ENCODE data around the gene CNN2.

CNN2 gene

DNA sequence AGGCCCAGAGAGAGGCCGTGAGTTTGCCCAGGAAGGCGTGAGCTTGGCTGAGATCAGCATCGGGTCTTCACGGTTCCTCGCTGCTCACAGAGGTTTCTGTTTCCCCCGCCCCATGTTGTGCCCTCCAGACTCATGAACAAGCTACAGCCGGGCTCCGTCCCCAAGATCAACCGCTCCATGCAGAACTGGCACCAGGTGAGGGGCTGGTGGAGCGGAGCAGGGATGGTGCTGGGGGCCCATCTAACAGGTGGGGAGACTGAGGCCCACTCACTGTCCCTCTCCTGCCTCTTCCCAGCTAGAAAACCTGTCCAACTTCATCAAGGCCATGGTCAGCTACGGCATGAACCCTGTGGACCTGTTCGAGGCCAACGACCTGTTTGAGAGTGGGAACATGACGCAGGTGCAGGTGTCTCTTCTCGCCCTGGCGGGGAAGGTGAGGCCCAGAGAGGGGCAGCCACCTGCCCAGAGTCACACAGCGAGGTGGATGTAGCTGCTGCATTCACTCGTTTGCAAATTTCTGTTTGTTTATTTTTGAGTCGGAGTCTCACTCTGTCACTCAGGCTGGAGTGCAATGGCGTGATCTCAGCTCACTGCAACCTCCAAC is 6.0 kb downstream of the CNN2 start:
- no peak for FAIRE-seq

DNA sequence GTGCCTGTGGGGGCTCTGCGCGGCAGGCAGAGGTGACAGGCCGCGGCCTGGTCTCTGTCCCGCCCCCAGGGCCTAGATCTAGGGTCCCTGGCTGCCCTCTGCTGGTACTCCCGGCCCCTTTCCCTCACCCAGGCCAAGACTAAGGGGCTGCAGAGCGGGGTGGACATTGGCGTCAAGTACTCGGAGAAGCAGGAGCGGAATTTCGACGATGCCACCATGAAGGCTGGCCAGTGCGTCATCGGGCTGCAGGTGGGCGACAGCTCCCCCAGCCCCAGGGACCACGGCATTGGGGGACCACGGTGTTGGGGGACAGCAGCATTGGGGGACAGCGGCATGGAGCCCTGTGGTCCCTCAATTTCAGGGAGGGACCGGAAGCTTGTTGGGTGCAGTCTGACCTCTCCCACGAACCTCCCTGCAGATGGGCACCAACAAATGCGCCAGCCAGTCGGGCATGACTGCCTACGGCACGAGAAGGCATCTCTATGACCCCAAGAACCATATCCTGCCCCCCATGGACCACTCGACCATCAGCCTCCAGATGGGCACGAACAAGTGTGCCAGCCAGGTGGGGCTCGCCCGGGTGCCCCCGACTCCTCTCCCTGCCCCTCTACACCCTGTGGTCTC is 9.7 kb downstream of the CNN2 start:
- no peak for FAIRE-seq

DNA sequence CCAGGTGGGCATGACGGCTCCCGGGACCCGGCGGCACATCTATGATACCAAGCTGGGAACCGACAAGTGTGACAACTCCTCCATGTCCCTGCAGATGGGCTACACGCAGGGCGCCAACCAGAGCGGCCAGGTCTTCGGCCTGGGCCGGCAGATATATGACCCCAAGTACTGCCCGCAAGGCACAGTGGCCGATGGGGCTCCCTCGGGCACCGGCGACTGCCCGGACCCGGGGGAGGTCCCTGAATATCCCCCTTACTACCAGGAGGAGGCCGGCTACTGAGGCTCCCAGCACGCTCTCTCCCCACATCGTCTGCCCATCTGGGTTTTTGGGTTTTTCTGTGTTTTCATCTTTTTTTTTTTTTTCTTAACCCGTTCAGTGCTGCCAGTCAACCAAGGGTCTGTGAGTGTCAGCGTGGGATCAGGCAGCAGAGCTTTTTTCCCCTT is 11.2 kb downstream of the CNN2 start:
- no peak for FAIRE-seq

DNA sequence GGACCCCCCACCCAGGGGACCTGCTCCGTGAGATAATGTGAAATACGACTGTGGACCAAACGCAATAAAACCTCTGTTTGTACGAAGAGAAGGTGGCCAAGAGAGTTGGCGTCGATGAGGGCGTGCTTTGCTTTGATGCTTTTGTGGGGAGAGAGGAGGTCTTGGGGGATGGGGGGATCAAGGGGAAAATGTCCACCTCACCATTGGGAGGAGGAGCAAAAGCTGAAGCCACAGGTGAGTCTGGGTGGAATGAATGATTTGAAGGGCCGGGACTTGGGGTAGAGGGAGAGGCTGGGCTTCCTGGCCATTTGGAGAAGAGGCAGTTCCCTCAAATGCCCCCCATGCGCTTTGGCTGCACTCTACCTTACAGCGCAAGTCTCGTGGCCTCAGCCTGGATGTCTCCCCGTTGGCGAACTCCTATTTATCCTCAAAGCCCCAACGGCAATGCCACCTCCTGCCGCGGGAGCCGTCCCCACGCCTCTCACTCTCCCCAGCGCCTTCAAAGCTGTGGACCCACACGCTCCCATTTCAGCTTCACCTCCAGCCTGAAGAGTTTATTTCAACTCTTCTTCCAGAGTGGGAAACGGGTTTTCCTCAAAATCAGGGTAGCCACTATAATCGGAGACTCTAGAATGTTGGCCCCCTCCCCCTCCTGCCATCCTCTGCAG is 12.7 kb downstream of the CNN2 start:
- FAIRE-seq = no peak

DNA sequence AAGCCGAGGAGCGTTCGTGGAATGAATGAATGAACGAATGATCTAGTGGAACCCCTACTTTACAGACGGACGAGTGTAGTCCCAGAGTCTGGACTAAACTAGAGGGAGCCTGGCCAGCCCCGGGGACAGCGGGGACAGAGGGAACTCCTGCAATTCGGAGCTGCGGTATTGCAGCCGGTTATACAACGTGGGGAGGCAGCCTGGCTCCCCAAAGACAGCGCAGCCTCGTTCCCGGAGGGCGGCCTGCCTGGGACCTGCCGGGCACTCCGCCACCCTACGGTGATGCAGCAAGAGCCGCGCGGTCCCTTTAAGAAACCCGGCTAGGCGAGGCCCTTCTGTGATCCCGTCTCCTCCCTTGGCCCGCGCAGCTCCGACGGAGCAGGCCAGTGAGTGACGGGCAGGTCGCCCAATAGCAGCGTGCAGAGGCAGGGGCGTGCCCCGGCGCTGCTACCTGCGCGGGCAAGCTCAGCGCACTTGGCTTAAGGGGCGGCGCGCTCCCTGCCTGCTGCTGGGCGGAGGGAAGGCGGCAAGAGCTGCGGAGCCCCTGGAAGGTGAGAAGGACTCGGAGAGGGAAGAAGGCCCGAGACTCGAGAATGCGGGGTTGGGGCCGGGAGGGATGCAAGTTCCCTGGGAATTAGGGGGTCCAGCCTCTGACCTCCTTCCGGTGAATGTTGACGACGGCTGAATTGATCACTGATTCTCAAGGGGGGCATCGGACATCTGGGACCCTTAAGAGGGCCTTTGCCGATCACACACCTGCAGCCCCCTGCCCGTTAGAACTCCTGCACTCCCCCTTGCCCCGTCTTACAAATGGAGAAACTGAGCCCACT is 13.5 kb downstream of the CNN2 start, which contains the start of gene ABCA7:
TSS of gene ABCA7 (plus strand) at position 462 of the 830 bp plus-strand sequence. CDS start 1,255 bp downstream, outside the sequence.
- no peak for FAIRE-seq

DNA sequence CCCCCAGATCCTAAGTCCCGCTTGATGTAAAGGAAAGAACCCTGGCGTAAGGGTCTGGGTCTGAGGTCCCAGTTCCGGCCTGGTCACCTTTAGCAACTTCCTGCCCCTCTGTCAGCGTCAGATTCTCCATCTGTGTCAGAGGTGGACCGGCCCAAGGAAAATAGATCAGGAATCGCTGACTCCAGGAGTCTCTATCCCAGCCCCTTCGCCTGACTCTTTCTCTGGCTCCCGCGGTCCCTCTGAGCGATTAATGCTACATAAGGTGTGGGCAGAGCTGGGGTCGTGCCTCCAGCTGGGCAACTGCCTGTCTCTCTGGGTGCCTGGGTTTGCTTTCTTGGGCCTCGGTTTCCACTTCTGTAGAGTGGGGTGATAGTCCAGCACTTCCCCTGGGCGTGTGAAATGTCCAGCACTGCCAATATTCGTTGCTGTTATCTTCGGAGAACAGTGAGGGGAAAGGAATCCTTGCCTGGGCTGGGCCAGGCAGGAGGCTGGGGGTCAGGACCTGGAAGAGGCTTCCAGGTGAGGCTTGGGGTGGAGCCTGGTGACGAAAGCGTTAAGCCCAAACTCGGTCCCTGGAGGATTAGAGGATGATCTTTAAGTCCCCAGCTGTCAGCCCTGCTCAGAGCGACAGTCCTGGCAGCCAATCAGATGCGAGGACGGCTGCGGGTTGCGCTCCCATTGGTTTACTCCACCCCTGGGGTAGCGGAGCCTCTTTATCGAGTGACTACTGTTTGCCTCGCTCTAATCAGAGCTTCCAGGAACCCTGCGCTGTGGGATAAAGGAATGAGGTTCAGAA is 14.3 kb downstream of the CNN2 start:
- no peak for FAIRE-seq

DNA sequence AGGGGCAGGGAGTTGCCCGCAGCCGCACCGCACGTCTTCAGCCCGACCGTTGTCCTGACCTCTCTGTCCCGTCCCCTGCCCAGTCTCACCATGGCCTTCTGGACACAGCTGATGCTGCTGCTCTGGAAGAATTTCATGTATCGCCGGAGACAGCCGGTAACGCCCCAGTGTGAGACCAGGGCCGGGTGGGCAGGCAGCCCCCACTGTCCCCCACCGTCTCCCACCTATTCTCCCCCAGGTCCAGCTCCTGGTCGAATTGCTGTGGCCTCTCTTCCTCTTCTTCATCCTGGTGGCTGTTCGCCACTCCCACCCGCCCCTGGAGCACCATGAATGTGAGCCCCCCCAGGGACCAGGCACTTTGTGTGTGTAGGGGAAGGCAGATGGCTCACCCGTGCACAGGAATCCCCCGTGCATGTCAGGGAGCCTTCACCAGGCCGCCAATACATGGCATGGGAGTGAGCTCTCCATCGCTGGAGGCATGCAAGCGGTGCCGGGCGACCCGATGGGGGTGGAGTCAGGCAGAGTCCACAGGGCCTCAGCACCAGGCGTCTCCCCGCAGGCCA is 14.9 kb downstream of the CNN2 start:
- no peak for FAIRE-seq

DNA sequence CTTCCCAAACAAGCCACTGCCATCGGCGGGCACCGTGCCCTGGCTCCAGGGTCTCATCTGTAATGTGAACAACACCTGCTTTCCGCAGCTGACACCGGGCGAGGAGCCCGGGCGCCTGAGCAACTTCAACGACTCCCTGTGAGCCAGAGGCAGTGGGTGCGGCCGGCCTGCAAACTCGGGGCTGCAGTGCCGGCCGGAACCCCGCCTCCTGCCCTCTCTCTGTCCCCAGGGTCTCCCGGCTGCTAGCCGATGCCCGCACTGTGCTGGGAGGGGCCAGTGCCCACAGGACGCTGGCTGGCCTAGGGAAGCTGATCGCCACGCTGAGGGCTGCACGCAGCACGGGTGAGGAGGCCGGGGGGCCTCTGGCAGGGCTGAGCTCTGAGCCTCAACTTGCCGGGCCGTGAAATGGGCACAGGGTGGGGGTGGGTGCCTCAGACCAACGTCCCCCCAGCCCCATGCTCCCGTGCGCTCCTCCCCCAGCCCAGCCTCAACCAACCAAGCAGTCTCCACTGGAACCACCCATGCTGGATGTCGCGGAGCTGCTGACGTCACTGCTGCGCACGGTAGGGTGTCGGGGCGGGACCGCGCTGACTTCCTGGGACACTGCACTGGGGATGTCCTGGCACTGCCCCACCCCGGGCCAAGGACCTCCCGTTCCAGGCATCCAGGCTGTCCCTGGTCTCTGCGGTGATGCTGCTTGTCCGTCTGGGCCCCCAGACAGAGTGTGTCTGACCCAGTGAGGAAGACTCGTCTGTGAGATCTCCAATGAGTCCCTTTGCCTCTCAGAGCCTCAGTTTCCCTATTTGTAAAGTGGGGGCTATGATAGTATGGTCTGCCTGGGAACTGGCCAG is 15.7 kb downstream of the CNN2 start:
- no peak for FAIRE-seq

DNA sequence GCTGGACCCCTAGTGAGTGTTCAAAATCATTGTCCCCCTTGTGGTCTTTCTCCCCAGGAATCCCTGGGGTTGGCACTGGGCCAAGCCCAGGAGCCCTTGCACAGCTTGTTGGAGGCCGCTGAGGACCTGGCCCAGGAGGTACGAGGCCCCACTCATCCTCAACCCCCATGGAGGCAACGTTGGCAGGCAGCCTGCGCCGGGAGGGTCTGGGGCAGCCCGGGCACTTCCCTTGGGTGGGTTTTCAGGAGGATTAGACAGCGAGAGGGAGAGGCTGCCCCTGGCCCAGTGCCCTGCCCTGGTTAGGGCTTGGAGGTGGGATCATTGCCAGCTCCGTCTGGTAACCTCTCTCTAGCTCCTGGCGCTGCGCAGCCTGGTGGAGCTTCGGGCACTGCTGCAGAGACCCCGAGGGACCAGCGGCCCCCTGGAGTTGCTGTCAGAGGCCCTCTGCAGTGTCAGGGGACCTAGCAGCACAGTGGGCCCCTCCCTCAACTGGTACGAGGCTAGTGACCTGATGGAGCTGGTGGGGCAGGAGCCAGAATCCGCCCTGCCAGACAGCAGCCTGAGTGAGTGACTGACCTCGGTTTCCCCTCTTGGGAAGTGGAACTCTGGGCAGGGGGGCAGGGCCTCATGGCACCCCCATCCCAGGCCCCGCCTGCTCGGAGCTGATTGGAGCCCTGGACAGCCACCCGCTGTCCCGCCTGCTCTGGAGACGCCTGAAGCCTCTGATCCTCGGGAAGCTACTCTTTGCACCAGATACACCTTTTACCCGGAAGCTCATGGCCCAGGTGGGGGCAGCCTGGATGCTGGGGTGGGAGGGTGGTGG is 16.5 kb downstream of the CNN2 start:
- no peak for FAIRE-seq

DNA sequence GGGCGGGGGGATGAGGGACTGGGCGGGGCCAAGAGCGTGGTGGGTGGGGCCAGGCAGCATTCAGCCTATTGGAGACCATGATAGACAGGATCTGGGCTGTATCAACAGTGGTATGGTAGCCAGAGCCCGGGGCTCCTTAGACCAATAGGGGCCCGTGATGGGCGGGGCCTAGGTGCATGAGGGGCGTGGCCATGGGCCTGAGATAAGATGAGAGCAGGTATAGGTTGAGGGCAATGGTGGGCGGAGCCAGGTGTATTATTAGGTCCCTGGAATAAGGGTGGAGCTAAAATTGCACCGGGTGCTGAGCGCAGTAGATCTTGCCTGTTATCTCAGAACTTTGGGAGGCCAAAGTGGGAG is 18.8 kb downstream of the CNN2 start:
- no peak for FAIRE-seq

DNA sequence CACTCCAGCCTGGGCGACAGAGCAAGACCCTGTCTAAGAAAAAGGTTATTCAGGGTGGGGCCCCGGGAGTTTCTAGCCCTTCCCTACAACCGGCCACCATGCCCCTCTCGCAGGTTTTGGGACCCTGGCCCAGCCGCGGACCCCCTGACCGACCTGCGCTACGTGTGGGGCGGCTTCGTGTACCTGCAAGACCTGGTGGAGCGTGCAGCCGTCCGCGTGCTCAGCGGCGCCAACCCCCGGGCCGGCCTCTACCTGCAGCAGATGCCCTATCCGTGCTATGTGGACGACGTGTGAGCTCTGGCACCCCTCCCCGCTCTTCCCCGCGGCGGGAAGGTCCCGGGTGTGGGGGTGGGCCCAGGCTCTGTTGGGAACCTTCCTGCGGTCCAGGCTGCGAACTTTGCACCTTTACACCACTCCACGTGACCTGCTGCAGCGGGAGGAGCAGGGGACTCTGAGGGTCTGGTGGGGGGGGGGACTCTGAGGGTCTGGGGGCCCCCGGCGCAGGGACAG is 19.8 kb downstream of the CNN2 start:
- FAIRE-seq = no peak

DNA sequence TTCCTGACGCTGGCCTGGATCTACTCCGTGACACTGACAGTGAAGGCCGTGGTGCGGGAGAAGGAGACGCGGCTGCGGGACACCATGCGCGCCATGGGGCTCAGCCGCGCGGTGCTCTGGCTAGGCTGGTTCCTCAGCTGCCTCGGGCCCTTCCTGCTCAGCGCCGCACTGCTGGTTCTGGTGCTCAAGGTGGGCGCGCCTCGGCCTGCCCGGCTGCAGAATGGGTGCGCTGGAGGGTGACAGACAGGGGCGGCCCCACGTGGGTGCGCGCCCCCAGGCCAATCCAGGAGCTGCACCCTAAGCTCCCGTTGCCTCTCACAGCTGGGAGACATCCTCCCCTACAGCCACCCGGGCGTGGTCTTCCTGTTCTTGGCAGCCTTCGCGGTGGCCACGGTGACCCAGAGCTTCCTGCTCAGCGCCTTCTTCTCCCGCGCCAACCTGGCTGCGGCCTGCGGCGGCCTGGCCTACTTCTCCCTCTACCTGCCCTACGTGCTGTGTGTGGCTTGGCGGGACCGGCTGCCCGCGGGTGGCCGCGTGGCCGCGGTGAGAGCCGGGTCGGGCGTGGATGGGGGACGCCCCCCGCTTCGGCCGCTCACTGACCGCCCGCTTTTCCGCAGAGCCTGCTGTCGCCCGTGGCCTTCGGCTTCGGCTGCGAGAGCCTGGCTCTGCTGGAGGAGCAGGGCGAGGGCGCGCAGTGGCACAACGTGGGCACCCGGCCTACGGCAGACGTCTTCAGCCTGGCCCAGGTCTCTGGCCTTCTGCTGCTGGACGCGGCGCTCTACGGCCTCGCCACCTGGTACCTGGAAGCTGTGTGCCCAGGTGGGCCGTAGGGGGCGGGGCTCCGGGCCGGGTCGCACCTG is 20.7 kb downstream of the CNN2 start:
- FAIRE-seq = no peak

DNA sequence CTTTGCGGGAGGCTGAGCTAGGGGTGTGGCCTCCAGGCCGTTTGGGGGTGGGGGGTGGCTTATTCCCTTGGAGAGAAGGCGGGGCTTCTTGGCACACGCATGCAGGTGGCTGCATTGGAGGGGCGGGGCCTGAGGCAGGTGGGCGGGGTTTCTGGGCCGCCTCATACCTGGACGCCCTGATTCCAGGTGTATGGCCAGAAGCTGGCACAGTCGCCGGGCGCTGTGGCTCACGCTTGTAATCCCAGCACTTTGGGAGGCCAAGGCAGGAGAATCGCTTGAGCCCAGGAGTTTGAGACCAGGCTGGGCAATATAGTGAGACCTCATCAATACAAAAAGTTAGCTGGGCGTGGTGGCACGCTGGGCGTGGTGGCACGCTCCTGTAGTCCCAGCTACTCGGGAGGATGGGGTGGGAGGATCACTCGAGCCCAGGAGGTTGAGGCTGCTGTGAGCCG is 21.3 kb downstream of the CNN2 start:
- no peak for FAIRE-seq

DNA sequence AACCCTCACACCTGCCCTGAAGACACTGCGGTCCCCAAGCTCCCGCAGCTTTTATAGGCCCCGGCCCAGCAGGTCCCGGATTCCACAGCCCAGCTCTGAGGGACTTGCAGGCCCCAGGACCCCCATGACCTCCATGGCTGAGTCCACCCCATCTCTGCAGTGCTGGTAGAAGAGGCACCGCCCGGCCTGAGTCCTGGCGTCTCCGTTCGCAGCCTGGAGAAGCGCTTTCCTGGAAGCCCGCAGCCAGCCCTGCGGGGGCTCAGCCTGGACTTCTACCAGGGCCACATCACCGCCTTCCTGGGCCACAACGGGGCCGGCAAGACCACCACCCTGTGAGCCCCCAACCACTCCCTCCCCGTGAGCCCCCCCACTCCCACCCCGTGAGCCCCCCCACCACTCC is 22.7 kb downstream of the CNN2 start:
- no peak for FAIRE-seq

DNA sequence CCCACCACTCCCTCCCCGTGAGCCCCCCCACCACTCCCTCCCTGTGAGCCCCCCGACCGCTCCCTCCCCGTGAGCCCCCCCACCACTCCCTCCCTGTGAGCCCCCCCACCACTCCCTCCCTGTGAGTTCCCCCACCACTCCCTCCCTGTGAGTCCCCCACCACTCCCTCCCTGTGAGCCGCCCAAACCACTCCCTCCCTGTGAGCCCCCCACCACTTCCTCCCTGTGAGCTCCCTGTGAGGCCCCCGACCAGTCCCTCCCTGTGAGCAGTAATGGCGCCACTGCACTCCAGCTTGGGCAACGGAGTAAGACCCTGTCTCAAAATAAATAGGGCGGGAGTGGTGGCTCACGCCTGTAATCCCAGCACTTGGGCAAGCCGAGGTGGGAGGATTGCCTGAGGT is 23.4 kb downstream of the CNN2 start:
- FAIRE-seq = no peak

DNA sequence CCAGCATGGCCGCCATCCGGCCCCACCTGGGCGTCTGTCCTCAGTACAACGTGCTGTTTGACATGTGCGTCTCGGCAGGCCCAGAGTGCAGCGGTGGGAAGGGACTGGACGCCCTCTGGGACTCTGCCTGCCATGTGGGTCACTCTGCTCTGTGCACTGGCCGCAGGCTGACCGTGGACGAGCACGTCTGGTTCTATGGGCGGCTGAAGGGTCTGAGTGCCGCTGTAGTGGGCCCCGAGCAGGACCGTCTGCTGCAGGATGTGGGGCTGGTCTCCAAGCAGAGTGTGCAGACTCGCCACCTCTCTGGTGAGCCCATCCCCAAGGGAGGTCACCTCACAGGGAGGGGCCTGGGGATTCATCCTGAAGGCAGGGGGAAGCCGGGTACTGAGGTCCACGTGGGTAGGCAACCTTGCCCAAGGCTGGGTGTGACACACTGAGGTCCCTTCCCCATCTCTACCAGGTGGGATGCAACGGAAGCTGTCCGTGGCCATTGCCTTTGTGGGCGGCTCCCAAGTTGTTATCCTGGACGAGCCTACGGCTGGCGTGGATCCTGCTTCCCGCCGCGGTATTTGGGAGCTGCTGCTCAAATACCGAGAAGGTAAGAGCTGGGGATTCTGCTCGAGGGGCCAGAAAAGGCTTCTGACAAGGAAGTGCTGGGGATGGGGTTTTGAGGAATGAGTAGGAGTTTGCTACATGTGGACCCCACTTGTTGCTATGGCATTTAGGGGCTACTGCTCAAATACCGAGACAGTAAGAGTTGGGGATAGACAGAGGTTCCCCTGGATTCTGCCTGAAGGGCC is 24.8 kb downstream of the CNN2 start:
- no peak for FAIRE-seq

DNA sequence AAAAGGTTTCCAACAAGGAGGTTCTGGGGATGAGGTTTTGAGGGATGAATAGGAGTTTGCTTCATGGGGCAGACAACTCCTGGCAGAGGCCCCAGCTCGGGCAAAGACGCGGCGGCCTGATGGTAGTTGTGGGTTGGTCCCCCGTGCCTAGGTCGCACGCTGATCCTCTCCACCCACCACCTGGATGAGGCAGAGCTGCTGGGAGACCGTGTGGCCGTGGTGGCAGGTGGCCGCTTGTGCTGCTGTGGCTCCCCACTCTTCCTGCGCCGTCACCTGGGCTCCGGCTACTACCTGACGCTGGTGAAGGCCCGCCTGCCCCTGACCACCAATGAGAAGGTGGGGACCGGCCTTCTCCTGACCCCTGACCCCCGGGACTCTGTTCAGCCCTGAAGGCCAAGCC is 25.4 kb downstream of the CNN2 start:
- FAIRE-seq = no peak

DNA sequence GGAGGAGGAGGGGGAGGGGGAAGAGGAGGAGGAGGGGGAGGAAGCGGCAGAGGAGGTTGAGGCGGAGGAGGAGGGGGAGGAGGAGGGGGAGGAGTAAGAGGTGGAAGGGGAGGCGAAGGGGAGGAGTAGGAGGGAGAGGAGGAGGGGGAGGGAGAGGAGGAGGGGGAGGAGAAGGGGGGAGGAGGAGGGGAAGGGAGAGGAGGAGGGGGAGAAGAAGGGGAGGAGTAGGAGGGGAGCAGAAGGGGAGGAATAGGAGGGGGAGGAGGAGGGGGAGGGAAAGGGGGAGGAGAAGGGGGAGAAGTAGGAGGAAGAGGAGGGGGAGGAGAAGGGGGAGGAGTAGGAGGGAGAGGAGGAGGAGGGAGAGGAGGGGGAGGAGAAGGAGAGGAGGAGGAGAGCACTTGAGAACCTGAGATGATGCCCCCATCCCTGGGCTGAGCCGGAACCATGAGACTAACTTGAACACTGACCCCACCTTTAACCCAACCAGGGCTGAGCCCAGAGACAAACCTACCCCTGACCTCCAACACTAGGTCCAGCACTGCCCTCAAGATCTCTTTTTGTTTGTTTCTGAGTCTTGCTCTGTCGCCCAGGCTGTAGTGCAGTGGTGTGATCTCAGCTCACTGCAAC is 26.1 kb downstream of the CNN2 start:
- FAIRE-seq = no peak

All from colon (tissue), 2 donors.